Left ventricle myocardium inferior (tissue), 1 donor: ENCODE results near the gene KIAA1328. TPM values are rescaled to one million over a fixed set of nuclear protein-coding genes. Genes with fewer than 3 reads are reported as not detected.

Experiments
- DNase-seq: peaks from one replicate; pipeline ENCODE4 v3.0.0-alpha.2; 2020
- H3K27ac ChIP-seq: fragments of 200-600 bp; replicated peaks from 2 replicates; pipeline ENCODE4 v1.8.0; 2021
- H3K27me3 ChIP-seq: fragments of 200-600 bp; 2 replicates; pipeline ENCODE4 v1.8.0; 2021; ENCODE audit warnings: low read depth
- H3K36me3 ChIP-seq: fragments of 200-600 bp; 2 replicates; pipeline ENCODE4 v1.8.0; 2021
- H3K4me1 ChIP-seq: fragments of 200-600 bp; 2 replicates; pipeline ENCODE4 v1.8.0; 2021
- H3K4me3 ChIP-seq: fragments of 200-600 bp; 2 replicates; pipeline ENCODE4 v1.8.0; 2021; ENCODE audit warnings: mild to moderate bottlenecking, moderate library complexity
- H3K9me3 ChIP-seq: fragments of 200-600 bp; replicated peaks from 2 replicates; pipeline ENCODE4 v1.8.0; 2021
- CTCF ChIP-seq: fragments of 200-600 bp; IDR thresholded peaks from 2 replicates; pipeline ENCODE4 v1.8.0; 2021; ENCODE audit warnings: antibody characterized with exemption, mild to moderate bottlenecking, borderline replicate concordance
- intact Hi-C: fragments of 100-400 bp; cut with micrococcal nuclease; formaldehyde crosslinking; loops from one replicate; pipeline ENCODE4 v1.11.0; 2022
- total RNA-seq: library from RNA; stranded (reverse); fragmentation: NEBNext Ultra II Directional; extraction: Animal tissue kit (Norgen Biotek cat#: 25700); gene quantifications from one replicate; pipeline ENCODE4 v1.2.1, GENCODE V29; 2021
- donor health status: DM: no; HTN: yes; CAD: no; lungs with severe emphysema.

The KIAA1328 gene
- total RNA-seq, 1 donor from 2014 or later, result 4.0 TPM

GRCh38 chr18:37222354-37222998 is 393.5 kb downstream of the KIAA1328 start:
- H3K27me3 ChIP-seq, result no peaks in the 10 kb centered on the region
- H3K27ac ChIP-seq, result no peak overlapping the region
- H3K4me3 ChIP-seq, result no peak overlapping the region
- no peak for DNase-seq
- no peaks in the 10 kb centered on the region for H3K9me3 ChIP-seq
- TF ChIP-seq CTCF, result no peak
- H3K4me1 ChIP-seq, result no peaks in the 10 kb centered on the region
- H3K36me3 ChIP-seq, result peaks cover 13% of the 10 kb centered on the region
- intact Hi-C loops, result no loop called here

GRCh38 chr18:37222999-37223378 is 394.1 kb downstream of the KIAA1328 start:
- no peak for TF ChIP-seq CTCF
- Histone ChIP-seq H3K9me3 (no peaks in the 10 kb centered on the region), H3K27ac (no peak overlapping the region), H3K4me1 (no peaks in the 10 kb centered on the region), H3K36me3 (peaks cover 13% of the 10 kb centered on the region), H3K4me3 (no peak overlapping the region), H3K27me3 (no peaks in the 10 kb centered on the region)
- no peak for DNase-seq
- intact Hi-C loops, result no loop called here

GRCh38 chr18:37225279-37225678 is 396.4 kb downstream of the KIAA1328 start:
- H3K27ac ChIP-seq, result no peak overlapping the region
- no peaks in the 10 kb centered on the region for H3K27me3 ChIP-seq
- H3K4me1 ChIP-seq, result no peaks in the 10 kb centered on the region
- DNase-seq, result no peak
- intact Hi-C loops, result no loop called here
- H3K36me3 ChIP-seq, result peaks cover 13% of the 10 kb centered on the region
- no peaks in the 10 kb centered on the region for H3K9me3 ChIP-seq
- no peak overlapping the region for H3K4me3 ChIP-seq
- TF ChIP-seq CTCF, result no peak

- no peak overlapping the region for H3K4me3 ChIP-seq
- no peaks in the 10 kb centered on the region for H3K9me3 ChIP-seq
- H3K27me3 ChIP-seq, result no peaks in the 10 kb centered on the region
- no peaks in the 10 kb centered on the region for H3K36me3 ChIP-seq
- no peak for TF ChIP-seq CTCF
- intact Hi-C loops, result no loop called here
- no peak overlapping the region for H3K27ac ChIP-seq
- DNase-seq, result no peak
- peaks cover 12% of the 10 kb centered on the region for H3K4me1 ChIP-seq
These were observed 401.8 kb downstream of the KIAA1328 start for GRCh38 chr18:37230768-37231167.

- H3K9me3 ChIP-seq, result no peaks in the 10 kb centered on the region
- peaks cover 12% of the 10 kb centered on the region for H3K4me1 ChIP-seq
- intact Hi-C loops, result no loop called here
- H3K4me3 ChIP-seq, result no peak overlapping the region
- no peak for TF ChIP-seq CTCF
- H3K27me3 ChIP-seq, result no peaks in the 10 kb centered on the region
- H3K27ac ChIP-seq, result no peak overlapping the region
- DNase-seq, result no peak
- no peaks in the 10 kb centered on the region for H3K36me3 ChIP-seq
These were observed 402.3 kb downstream of the KIAA1328 start for GRCh38 chr18:37231251-37231650.
